G401 (cell line): ENCODE measurements around the gene IL1B. TPM values are rescaled to one million over a fixed set of nuclear protein-coding genes. Genes with fewer than 3 reads are reported as not detected.
A peak's percentile ranks its signal among the peaks of the same experiment; 100 is the strongest.

ENCODE experiments used
- DNase-seq: peaks from one replicate; pipeline ENCODE4 v3.0.0-alpha.2; 2015; ENCODE audit warnings: low spot score
- in situ Hi-C: cut with HindIII; loops from 2 replicates; pipeline ENCODE4 v1.10.0; 2016; ENCODE audit warnings: low sequenced_read_pairs, mixed read lengths
- total RNA-seq: library from RNA; depleted of rRNA; stranded (reverse); fragments of >200 nt; shearing (Covaris generic); gene quantifications from 2 replicates; pipeline ENCODE4 v1.2.3, GENCODE V29; 2014; rRNA removed

IL1B gene
- not detected in 2 replicates for total RNA-seq

DNA sequence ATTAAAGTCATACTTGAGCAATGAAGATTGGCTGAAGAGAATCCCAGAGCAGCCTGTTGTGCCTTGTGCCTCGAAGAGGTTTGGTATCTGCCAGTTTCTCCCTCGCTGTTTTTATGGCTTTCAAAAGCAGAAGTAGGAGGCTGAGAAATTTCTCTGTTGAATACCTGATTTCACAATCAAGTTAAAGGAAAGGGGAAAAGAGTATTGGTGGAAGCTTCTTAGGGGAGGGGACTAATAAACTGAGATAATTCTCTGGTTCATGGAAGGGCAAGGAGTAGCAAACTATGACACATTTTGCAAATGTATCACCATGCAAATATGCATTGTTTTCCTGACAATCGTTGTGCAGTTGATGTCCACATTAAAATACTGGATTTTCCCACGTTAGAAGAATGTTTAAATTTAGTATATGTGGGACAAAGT, at the start of gene IL1B:
TSS of gene IL1B (minus strand) at position 85 of the 423 bp plus-strand sequence. CDS start 550 bp downstream, outside the sequence.
- in situ Hi-C loops: no loop called here
- no peak for DNase-seq

DNA sequence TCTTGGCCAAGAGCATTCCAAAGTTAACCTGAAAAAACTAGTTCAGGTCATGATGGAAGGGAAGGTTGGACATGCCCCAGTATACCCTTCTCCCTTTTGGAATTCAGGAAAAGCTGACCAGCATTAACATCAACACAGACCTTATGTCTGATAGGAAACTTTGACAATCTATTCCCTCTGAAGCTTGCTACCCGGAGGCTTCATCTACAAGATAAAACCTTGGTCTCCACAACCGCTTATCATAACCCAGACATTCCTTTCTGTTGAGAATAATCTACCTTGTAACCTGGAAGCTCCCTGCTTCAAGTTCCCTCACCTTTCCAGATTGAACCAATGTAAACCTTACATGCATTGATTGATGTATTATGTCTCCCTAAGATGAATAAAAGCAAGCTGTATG, 49.7 kb upstream of the IL1B start:
- in situ Hi-C loops: no loop called here
- DNase-seq: no peak

DNA sequence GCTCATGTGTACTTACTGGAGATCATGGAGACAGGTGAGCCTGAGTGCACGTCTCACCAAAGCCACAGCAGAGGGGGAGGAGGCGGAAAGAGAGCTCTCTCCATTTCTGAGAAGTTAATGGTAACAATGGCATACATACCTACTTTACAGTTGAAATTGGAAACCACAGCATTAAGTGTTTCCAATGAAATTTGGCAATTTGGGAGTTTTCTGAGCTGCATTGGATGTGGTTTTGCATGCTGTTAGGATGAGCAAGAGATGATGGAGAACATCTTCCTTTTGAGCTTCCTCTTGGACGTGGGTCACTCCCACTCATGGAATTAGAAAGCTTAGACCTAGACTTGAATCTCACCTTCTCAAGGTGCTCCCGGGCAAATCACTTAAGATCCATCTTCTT, 48.9 kb upstream of the IL1B start:
- in situ Hi-C loops: no loop called here
- no peak for DNase-seq

DNA sequence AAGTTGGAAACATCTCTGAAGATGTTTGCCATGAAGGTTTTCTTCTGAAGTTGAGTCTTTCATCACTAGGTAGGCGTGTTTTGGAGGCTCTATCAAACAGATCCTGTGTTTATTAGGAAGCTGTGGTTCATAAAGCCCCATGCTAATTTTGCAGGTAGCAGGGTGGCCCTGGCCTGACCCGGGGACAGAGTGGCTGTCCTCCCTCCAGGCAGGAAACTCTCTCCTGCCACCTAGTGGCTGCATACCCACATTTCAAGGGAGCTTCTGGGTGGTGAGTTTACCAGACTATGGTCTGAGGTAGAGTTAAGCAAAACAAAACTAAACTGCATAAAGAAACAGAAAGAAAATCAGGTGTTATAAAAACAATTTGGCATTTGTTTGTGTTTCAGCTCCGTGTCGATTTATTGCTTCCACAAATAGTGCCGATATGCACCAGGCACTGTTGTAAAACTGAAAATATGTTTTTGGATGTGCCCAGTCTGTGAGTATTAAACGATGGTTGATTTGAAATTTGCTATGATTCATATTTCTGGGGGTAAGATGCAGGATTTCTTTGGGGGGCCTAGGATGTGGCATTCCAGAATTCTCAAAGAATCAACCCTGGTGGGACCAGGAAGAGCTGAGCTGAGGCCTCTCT, 48.4 kb upstream of the IL1B start:
- DNase-seq: peak; percentile 3
- in situ Hi-C loops: no loop called here

DNA sequence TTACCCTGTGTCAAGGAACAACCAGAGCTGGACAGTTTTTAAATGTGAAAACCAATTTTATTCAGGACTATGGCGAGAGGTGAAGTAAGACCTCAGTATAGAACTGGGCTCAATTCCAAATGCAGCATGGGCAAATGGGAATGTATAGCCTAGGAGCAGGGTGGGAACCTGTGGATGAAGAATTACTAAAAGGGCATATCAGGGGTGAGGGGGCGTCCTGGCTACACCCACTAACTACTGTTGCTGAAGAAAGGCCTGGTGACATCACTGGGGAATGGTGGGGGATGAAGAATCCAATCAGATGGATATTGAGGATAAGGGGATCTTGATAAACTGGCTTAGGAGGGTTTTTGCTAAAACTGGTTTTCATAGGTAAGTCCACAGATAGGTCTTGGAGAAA, 47.1 kb upstream of the IL1B start:
- in situ Hi-C loops: no loop called here
- DNase-seq: no peak

DNA sequence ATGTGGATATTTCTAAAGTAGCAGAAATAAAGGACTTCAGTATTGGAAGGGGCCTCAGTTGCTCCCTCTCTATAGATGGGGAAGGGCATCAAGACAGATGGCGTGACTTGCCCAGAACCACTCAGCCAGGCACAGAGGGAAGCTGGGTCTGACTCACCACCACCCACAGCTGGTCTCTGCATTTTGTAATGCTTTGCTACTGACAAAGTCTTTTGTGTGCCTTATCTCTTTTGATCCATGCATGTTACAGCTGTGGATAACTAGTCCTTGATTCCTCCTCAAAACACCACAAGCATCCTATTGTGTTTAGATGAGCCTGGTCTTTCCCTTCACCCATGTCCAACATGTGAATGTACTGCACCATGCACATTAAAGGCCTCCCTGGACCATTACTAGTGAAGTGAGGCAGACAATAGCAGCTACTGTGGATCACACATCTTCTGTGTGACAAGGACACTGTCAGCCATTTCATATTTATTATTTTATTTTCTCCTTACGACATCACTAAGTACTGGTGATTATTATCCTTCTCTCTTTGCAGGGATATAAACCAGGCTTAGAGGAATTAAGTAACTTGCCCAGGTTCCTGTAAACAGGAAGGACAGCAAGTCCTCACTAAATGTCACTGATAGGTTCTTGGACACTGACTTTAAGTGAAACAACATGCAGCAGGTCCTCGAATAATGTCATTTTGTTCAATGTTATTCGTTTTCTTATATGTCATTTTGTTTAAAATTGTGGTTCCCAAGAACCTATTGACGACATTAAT, 44.8 kb upstream of the IL1B start:
- no peak for DNase-seq
- in situ Hi-C loops: no loop called here

DNA sequence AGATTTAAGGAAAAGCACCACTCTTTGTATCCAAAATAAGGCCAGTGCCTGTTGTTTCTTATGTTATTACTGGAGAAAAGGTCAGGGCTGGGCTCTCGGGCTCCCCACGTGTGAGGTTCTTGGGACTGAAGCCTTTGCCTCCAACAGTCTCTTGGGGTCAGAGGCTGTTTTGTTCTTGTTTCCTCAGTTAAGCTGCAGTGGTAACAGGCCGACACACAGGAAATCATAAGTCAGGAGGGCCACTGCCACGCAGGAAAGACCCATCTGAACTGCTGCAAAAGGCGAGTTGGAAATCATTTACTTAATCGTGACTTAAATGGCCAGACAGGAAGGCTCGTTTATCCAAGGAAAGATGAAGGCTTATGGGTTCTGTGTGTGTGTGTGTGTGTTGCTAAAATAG, 44.1 kb upstream of the IL1B start:
- no peak for DNase-seq
- in situ Hi-C loops: no loop called here

DNA sequence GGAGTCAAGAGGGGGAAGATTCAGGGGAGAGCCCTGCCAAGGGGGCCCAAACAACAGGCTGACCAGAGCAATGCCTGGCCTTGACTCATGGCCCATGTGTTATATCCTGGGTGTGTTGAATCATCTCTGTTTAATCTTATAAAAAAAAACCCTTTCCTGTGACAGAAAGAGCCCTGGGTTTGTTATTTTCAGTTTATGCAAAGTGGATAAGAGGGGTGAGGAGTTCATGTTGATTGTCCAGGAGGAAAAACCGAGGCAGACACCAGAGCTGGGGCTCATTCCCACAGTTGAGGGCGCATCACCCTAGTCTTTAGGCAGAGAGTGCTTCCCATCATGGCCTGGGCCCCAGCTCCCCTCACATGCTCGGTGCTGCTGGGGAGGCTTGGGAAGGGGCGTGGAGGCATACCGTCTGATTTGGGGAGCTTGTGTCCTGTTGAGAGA, 43.5 kb upstream of the IL1B start:
- in situ Hi-C loops: no loop called here
- DNase-seq: no peak

DNA sequence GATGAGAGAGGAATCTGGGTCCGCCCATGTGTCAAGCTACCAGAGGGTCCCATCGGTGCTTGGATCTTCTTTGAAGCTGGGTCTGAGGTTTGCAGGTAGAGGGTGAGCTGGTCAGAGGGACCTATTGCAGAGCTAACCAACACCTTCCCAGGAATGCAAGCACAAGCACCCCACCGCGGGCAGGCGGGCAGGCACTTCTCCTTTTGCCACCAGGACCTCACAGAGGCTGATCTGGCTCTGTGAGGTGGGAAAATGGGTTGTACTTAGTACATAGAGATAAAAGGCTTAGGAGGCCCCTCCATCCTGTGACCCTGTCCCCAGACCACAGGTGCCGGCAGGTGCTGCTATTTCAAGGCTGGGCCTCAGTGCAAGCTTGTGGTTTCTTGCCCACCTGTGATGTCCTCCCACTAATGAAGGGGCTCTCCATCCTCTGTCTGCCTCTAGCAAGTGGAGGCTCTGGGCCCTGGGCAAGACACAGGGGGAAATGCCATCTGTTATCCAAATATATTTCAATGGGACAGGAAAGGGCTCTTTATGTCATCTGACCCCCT, 43.0 kb upstream of the IL1B start:
- in situ Hi-C loops: no loop called here
- DNase-seq: no peak

DNA sequence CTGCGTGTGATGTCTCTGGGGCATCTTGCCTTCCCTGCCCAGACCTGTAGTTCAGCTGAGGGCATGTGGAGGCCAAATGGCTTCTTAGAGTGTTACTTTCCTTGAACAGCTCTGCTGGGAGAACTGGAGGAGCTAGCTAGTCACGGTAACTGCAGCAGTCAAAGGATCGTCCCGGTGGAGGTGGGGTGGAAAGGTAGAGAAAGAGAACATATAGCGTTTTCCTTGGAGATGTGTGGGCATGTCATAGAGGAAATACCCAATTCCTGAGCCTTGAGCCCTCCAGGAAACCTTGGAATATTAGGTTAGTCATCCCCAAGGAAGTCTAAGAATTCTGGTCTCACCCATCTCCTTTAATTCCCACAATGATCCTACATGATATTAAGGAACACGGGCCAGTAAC, 40.8 kb upstream of the IL1B start:
- in situ Hi-C loops: no loop called here
- DNase-seq: no peak

DNA sequence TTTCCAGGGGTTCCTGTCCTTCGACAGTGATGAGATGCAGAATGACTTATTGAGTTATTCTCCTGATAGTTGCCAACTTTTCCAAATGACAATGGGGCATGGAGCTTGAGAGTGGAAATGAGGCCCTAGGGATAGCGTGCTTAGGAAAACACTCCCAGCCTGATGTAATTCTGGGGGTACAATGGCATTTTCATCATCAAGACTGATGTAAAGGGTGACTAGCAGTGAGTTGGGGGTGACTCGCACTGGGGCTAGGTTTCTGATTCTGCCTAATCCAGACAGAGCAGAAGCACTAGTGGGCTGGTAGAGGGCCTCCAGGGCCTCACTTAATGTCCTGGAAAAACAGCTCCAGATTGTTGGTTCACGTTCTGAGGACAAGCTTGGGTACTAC, 40.4 kb upstream of the IL1B start:
- DNase-seq: no peak
- in situ Hi-C loops: no loop called here

DNA sequence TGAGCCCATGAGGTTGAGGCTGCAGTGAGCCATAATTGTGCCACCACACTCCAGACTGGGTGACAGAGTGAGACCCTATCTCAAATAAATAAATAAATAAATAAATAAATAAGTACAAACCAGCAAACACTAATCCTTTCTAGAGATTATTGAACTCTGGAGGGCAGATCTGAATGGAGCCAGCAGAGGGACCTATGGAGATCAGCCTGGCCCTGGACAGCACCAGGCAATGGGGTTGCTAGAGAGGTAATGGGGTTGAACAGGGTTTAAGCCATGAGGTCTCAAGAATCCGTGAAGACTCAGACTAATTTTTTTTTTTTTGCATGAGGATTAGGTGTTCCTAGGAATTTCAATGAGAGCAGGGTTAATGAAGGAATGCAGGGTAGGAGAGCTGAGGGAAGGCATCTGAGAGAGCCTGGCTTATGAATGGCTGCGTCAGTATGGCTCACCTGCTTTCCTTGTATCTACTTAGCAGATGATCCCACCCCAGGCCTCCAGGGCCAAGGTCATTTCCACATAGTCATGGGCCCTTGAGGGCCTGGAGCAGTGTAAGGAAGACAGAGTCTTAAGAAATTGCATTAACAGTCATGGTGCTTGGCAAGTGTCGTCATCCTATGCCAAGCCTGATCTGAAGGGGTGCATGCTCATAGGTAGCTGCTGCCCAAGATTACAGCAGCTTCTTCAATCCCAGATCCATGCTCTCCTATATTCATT, 39.8 kb upstream of the IL1B start:
- DNase-seq: no peak
- in situ Hi-C loops: no loop called here

DNA sequence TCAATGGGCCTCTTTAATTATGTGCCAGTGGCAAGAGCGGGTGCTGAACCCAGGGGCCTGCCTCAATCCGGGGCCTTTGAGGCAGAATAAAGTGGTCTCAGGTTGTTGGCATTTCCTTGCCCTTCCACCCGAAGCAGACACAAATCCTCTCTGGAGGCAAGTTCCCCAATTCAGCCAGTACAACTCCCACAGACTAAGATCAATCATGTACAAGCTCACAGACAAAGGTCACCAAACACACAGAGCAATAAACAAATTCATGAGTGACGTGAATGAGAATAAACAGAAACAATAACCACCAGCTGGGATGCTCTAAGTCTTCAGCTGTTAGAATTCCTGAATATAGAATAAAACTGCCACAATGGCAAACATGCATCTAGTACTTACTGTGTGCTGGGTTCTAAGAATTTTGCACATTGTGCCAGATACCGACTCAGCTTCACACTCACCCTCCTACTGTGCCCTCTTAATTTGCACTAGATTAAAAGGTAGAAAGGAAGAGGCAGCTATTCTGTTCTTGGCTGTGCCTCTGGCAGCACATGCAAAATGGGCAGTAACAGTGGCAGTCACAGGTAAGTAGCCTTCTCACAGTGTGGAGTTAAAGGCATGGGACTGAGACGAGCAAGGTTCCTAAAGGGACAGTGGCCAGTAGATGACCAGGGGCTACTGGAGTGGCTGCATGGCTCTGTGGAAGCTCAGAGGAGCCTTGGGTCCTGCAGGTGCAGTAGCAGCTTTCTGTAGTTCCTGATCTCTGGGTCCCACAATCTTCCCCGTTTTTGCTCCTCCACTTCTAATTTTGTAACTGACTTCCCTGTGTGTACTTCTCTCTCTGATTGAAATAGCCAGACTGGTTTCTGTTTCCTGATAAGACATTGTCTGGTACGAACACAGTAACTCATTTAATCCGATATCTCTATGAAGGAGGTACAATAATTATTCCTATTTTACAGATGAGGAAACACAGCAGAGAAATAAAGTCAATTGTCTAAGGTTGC, 34.6 kb upstream of the IL1B start:
- in situ Hi-C loops: no loop called here
- DNase-seq: no peak

DNA sequence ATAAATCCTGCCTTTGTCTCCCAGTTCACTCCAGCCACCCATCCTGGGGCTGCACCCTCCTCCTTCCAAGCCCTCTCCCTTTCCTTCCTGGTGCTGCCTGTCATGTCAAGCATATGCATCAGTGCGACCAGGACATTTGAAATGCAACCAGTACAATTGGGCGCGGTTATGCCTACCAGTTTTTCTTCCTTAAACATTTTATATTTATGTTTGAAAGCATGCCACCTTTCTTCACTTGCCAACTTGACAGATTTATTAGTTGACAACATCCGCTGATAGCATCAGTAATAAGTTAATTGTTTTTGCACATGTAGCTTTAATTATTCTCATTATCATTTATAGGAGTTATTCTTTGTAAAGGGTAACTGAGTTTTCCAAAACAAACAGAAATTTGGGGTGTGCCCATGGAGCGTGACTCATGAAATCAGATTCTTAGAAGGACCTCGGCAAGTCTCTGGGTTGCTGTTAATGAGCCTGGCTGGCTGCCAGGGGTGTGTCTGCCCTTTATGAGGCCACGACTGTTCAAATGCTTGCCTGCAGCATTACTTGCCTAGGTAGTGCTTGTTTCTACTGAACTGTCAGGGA, 32.8 kb upstream of the IL1B start:
- in situ Hi-C loops: no loop called here
- DNase-seq: no peak

DNA sequence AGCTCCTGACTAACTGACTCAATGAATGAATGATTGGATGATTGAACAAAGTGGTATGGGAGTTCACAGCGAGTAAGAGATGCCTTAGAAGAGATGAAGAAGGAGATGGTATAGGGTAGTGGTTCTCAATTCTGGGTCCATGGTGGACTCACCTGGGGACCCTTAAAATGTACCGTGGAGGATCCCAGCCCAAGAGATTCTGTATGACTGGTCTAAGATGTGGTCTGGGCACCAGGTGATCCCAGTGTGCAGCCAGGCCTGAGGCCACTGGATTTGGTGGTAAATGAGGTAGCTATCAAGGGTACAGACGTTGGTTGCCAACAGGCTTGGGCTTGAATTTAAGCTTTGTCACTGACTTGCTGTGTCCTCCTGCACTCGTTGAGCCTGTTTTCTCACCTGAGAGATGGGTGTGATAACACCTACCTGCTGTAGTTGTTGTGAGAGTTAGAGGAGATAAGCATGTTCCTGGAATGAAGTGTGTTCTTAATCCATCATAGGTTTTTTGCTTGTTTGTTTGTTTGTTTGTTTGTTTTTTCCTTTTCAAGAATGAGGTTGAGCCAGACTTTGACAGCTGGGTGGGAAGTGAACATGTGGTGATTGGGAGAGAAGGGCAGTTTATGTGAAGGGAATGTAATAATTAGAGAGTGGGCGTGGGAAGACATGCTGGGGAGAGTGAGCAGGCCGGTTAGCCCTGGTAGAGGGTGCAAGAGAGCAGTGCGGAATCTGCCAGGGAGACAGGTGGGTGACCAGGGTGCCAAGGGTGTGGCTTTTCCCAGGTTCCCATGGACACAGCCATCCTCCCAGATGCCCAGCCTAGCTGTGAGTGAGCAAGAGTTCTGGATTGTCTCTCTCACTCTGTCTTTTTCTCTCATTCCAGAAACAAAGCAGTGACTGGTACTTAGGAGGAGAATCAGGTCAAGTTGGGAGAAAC, 31.4 kb upstream of the IL1B start:
- in situ Hi-C loops: no loop called here
- no peak for DNase-seq

DNA sequence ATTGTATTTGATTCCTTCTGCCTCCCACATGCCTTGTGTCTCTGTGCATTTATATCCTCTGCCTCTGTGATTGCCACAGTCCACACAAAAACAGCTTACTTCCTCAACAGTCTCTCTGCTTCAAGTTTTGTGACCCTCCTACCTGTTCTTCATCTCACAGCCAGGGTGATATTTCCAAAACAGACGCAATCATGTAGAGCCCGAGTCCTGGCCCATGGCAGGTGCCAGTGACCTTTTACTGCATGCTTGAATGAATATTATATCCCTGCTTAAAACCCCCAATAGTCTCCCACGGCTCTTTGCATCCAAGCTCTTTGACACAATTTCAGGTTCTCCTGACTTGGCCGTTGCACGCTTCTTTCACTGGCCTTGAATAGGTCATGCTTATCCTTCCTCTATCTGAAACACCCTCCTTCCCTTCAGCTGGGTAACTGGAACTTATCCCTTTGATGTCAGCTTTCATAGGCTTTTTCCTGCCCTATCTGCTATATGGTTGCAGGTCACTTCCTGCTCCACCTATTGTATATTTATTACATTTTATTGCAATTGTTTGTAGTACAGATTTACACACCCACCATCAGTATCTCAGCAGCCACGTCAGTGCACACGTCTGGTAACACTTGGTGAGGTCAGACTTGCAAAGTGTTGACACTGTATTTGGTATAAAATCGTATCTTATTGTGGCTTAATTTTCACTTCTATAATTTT, 29.7 kb upstream of the IL1B start:
- in situ Hi-C loops: no loop called here
- no peak for DNase-seq

DNA sequence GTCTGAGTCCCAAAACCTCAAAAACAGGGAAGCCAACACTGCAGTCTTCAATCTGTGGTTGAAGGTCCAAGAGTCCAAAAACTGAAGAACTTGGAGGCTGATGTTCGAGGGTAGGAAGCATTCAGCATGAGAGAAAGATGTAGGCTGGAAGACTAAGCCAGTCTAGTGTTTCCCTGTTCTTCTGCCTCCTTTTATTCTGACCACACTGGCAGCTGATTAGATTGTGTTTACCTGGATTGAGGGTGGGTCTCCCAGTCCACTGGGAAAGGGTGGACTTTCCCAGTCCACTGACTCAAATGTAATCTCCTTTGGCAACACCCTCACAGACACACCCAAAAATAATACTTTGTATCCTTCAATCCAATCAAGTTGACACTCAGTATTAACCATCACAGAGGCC, 27.5 kb upstream of the IL1B start:
- in situ Hi-C loops: no loop called here

More for the DNA sequence above, 27.5 kb upstream of the IL1B start:
- no peak for DNase-seq
